Activated CD8-positive, alpha-beta memory T cell treated with anti-CD3 and anti-CD28 coated beads, Interleukin-2, amount 50 U/mL, for 1 hour (primary cell): Measurements from ENCODE around the gene CDK6.
"Not testable (repeated sequence)": the region's sequence is repeated elsewhere in the genome, so short reads cannot be mapped to it uniquely, and the experiment has no call there.

Source experiments
- DNase-seq: peaks from one replicate; pipeline ENCODE4 v3.0.0-alpha.2; 2020; ENCODE audit errors: extremely low read depth

The CDK6 gene

GRCh38 chr7:92622030-92622429 lies 214.3 kb downstream of the CDK6 start:
- no peak for DNase-seq

- DNase-seq = no peak
These were observed 214.8 kb downstream of the CDK6 start for GRCh38 chr7:92621561-92622023.

- DNase-seq = peak; percentile 59
These were observed 215.3 kb downstream of the CDK6 start for GRCh38 chr7:92621026-92621540.

- DNase-seq = no peak
These were observed 220.5 kb downstream of the CDK6 start for GRCh38 chr7:92615861-92616260.

- no peak for DNase-seq
These were observed 221.7 kb downstream of the CDK6 start for GRCh38 chr7:92614660-92615174.

GRCh38 chr7:92613720-92614119 lies 222.7 kb downstream of the CDK6 start:
- DNase-seq = no peak

GRCh38 chr7:92613214-92613613 lies 223.2 kb downstream of the CDK6 start:
- DNase-seq = no peak

- DNase-seq = no peak
These were observed 223.9 kb downstream of the CDK6 start for GRCh38 chr7:92612501-92612900.

GRCh38 chr7:92611735-92612134 lies 224.6 kb downstream of the CDK6 start:
- DNase-seq = no peak

- no peak for DNase-seq
These were observed 226.4 kb downstream of the CDK6 start for GRCh38 chr7:92609921-92610518.

GRCh38 chr7:92608380-92609322 lies 227.7 kb downstream of the CDK6 start:
- DNase-seq = no peak

- no peak for DNase-seq
These were observed 229.4 kb downstream of the CDK6 start for GRCh38 chr7:92606985-92607384.

- DNase-seq = not testable (repeated sequence)
These were observed 231.9 kb downstream of the CDK6 start for GRCh38 chr7:92604517-92604916.

- no peak for DNase-seq
These were observed 233.3 kb downstream of the CDK6 start for GRCh38 chr7:92603089-92603445.

- DNase-seq = no peak
These were observed 233.9 kb downstream of the CDK6 start for GRCh38 chr7:92602352-92603088.

- no peak for DNase-seq
These were observed 237.9 kb downstream of the CDK6 start for GRCh38 chr7:92598310-92598981.

- DNase-seq = no peak
These were observed 241.1 kb downstream of the CDK6 start for GRCh38 chr7:92595281-92595680.

- DNase-seq = no peak
These were observed 241.6 kb downstream of the CDK6 start for GRCh38 chr7:92594746-92595145.

GRCh38 chr7:92590711-92591310 lies 245.6 kb downstream of the CDK6 start:
- no peak for DNase-seq

- no peak for DNase-seq
These were observed 247.3 kb downstream of the CDK6 start for GRCh38 chr7:92589056-92589455.

- no peak for DNase-seq
These were observed 247.8 kb downstream of the CDK6 start for GRCh38 chr7:92588561-92588960.
